ENCODE results near the gene KCP. TPM values are rescaled to one million over a fixed set of nuclear protein-coding genes. Genes with fewer than 3 reads are reported as not detected.

The KCP gene
- polyA plus RNA-seq, 1 of the 3 experiments (the other 2 are of a cell fraction): not detected

DNA sequence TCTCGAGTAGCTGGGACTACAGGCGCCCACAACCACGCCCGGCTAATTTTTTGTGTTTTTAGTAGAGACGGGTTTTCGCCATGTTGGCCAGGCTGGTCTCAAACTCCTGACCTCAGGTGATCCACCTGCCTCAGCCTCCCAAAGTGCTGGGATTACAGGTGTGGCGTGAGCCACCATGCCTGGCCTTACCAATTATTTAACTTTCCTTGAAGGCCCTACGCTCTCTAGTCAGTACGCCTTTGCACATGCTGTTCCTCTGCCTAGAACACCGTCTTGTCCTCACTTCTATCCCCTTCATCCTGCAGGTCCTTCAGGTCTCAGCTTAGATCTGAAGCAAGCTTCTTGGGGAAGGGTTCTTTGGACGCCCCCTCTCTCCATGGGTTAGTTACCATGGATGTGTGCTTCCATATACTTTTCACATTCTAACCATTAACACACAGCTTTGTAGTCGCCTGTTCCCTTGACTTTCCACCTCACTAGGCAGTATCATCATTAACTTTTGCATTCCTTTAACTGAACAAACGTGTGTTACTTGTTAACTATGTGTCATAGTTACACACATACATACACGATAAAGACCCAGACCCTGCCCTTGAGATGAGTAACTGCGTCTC lies 48.4 kb downstream of the KCP start (continued):
- TF ChIP-seq FOSL2 (IDR thresholded peaks at IDR 0.05; ENCODE audit: borderline replicate concordance, low read depth) (no peak), TEAD4 (IDR thresholded peaks at IDR 0.05; ENCODE audit: borderline replicate concordance, insufficient read depth) (no peak), FOXJ3 (CRISPR knock-in tag; IDR thresholded peaks at IDR 0.05) (no peak)
- TF ChIP-seq, protein P1, sequence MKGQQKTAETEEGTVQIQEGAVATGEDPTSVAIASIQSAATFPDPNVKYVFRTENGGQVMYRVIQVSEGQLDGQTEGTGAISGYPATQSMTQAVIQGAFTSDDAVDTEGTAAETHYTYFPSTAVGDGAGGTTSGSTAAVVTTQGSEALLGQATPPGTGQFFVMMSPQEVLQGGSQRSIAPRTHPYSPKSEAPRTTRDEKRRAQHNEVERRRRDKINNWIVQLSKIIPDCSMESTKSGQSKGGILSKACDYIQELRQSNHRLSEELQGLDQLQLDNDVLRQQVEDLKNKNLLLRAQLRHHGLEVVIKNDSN (IDR thresholded peaks at IDR 0.05; ENCODE audit: borderline replicate concordance, low read depth): no peak

DNA sequence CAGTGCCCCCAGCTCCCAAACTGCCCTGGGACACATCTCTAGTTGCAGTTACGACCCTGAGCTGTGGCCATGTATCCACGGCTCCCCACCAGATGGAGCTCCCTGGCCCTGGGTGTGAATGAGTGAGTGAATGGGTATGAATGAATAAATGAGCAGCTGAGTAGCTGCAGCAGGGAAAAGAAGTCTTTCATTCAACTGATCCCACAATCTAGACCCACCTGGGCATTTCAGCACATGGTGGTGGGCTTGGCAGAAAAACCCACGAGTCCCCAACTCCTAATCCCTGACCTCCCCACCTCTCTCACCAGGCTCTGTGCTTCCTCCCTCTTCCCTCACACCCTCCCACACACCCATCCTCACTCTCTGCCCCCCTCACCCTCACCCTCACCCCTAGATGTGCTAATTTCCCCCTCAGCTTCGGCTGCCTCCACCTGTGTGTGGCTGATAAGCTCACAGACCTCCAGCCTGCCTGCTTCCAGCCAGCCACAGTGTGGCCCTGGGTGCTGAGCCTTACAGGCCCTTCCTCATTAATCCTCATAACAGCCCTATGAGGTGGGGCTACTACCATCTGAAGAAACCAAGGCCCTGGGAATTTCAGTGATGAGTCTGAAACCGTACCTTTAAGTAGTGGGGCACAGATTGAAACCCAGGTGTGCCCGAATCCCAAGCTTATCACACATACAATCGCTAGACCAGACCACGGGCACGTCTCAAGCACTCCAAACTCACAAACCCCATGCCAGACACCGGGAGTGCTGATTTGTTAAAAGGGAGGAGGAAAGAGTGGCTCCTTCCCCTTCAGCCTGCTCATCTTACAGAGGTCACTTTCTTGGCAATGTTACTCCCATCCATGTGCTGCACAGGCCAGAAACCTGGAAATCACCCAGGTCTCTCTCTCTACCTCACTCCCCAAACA lies 50.1 kb downstream of the KCP start:
- Histone ChIP-seq H2AFZ (ENCODE audit: low read depth) (no peak overlapping the region), H4K20me1 (ENCODE audit: insufficient read depth) (peaks cover 9% of the 10 kb centered on the region; the same call in 1 of the 2 replicates), H3F3A (replicated peaks; ENCODE audit: insufficient read depth) (peaks cover 48% of the 10 kb centered on the region), H3K4me1 (ENCODE audit: control insufficient read depth in 1 of 2, insufficient read depth in 2 of 2, low read depth in 1 of 2, low read length in 1 of 2) (peaks cover 0 to 18% of the 10 kb centered on the region in 2 experiments; a peak in 1 of 4 replicates), H3K36me3 (replicated peaks in 1 of 2; ENCODE audit: control insufficient read depth in 1 of 2, insufficient read depth in 2 of 2, low read length in 1 of 2) (peaks cover 18 to 29% of the 10 kb centered on the region in 2 experiments), H3K27me3 (ENCODE audit: insufficient read depth) (no peaks in the 10 kb centered on the region), H3K9me2 (no peaks in the 10 kb centered on the region), H3K9ac (no peak overlapping the region), H3K4me2 (no peak overlapping the region), H3K9me3 (no peaks in the 10 kb centered on the region), H3K4me3 (ENCODE audit: low read depth in 2 of 2, low read length in 1 of 2) (no peak overlapping the region), H3K27ac (ENCODE audit: low read depth in 2 of 2, low read length in 1 of 2) (peak overlapping the region; percentile 7 to 27; a peak in 1 of 4 replicates), H3K79me2 (ENCODE audit: insufficient read depth) (peaks cover 21% of the 10 kb centered on the region)
- CTCF ChIA-PET: interaction anchor here (1.2 to 4.3 kb wide), 6 partner anchors 10 to 68 kb away, joined by 3 to 42 read pairs (median 9); no protein-coding TSS in a partner anchor
- DNase-seq: no peak
- POLR2A ChIA-PET: no interaction called here
- WGBS (ENCODE audit: low lambda C conversion rate): 72% methylated on average over 10 of the region's 10 CpGs
- TF ChIP-seq, protein P2, sequence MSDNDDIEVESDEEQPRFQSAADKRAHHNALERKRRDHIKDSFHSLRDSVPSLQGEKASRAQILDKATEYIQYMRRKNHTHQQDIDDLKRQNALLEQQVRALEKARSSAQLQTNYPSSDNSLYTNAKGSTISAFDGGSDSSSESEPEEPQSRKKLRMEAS (IDR thresholded peaks at IDR 0.05; ENCODE audit: low read depth): peak; percentile 68
- TF ChIP-seq NFIC (IDR thresholded peaks at IDR 0.05; ENCODE audit: borderline replicate concordance): 0 out of 2 replicates have a peak, but pooled peaks have one; percentile 41
- peak; percentile 30; the same call in 1 of the 2 replicates for TF ChIP-seq POLR2AphosphoS5 (IDR thresholded peaks at IDR 0.05; ENCODE audit: low read depth, low read length)
- no peak for TF ChIP-seq YY1 (IDR thresholded peaks at IDR 0.05; ENCODE audit: low read depth)
- no peak for TF ChIP-seq EP300 (IDR thresholded peaks at IDR 0.05; ENCODE audit: borderline replicate concordance in 1 of 2, low read depth in 1 of 2, low read length in 1 of 2)
- TF ChIP-seq, protein P3, sequence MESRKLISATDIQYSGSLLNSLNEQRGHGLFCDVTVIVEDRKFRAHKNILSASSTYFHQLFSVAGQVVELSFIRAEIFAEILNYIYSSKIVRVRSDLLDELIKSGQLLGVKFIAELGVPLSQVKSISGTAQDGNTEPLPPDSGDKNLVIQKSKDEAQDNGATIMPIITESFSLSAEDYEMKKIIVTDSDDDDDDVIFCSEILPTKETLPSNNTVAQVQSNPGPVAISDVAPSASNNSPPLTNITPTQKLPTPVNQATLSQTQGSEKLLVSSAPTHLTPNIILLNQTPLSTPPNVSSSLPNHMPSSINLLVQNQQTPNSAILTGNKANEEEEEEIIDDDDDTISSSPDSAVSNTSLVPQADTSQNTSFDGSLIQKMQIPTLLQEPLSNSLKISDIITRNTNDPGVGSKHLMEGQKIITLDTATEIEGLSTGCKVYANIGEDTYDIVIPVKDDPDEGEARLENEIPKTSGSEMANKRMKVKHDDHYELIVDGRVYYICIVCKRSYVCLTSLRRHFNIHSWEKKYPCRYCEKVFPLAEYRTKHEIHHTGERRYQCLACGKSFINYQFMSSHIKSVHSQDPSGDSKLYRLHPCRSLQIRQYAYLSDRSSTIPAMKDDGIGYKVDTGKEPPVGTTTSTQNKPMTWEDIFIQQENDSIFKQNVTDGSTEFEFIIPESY (IDR thresholded peaks at IDR 0.05; ENCODE audit: borderline replicate concordance, low read depth): no peak
- TF ChIP-seq MXI1 (IDR thresholded peaks at IDR 0.05; ENCODE audit: low read depth, low read length): no peak
- TF ChIP-seq, protein P4, sequence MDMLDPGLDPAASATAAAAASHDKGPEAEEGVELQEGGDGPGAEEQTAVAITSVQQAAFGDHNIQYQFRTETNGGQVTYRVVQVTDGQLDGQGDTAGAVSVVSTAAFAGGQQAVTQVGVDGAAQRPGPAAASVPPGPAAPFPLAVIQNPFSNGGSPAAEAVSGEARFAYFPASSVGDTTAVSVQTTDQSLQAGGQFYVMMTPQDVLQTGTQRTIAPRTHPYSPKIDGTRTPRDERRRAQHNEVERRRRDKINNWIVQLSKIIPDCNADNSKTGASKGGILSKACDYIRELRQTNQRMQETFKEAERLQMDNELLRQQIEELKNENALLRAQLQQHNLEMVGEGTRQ (IDR thresholded peaks at IDR 0.05; ENCODE audit: borderline replicate concordance, low read depth, low read length): no peak
- TF ChIP-seq EZH2phosphoT487 (IDR thresholded peaks at IDR 0.05; ENCODE audit: borderline replicate concordance, low read depth): no peak
- TF ChIP-seq TCF12 (IDR thresholded peaks at IDR 0.05): no peak
- no peak for TF ChIP-seq GABPA (IDR thresholded peaks at IDR 0.05; ENCODE audit: low read depth)
- TF ChIP-seq FOSL2 (IDR thresholded peaks at IDR 0.05; ENCODE audit: borderline replicate concordance, low read depth): no peak
- TF ChIP-seq GATA2 (CRISPR knock-in tag; IDR thresholded peaks at IDR 0.05): no peak
- no peak for TF ChIP-seq RXRA (IDR thresholded peaks at IDR 0.05; ENCODE audit: borderline replicate concordance, low read depth)
- TF ChIP-seq CHD2 (IDR thresholded peaks at IDR 0.05; ENCODE audit: low read length, partially characterized antibody): no peak
- TF ChIP-seq, protein P5, sequence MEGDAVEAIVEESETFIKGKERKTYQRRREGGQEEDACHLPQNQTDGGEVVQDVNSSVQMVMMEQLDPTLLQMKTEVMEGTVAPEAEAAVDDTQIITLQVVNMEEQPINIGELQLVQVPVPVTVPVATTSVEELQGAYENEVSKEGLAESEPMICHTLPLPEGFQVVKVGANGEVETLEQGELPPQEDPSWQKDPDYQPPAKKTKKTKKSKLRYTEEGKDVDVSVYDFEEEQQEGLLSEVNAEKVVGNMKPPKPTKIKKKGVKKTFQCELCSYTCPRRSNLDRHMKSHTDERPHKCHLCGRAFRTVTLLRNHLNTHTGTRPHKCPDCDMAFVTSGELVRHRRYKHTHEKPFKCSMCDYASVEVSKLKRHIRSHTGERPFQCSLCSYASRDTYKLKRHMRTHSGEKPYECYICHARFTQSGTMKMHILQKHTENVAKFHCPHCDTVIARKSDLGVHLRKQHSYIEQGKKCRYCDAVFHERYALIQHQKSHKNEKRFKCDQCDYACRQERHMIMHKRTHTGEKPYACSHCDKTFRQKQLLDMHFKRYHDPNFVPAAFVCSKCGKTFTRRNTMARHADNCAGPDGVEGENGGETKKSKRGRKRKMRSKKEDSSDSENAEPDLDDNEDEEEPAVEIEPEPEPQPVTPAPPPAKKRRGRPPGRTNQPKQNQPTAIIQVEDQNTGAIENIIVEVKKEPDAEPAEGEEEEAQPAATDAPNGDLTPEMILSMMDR (IDR thresholded peaks at IDR 0.05): peak; percentile 26; the same call in 1 of the 2 replicates
- 0 out of 2 replicates have a peak, but pooled peaks have one; percentile 8 for TF ChIP-seq SMC3 (IDR thresholded peaks at IDR 0.05; ENCODE audit: low read depth, low read length)
- TF ChIP-seq SIN3A (IDR thresholded peaks at IDR 0.05; ENCODE audit: borderline replicate concordance, low read depth, low read length): 0 out of 2 replicates have a peak, but pooled peaks have one; percentile 50
- no peak for TF ChIP-seq MEF2A (IDR thresholded peaks at IDR 0.05; ENCODE audit: borderline replicate concordance, low read depth)
- TF ChIP-seq RFX5 (IDR thresholded peaks at IDR 0.05; ENCODE audit: low read length): no peak

Measured in SK-N-SH (cell line).